HEK293 (cell line): ENCODE measurements around the gene RGL3.

Source experiments
- CTCF ChIA-PET: fragments of 350-600 bp; formaldehyde crosslinking; extraction: SDS; loops from one replicate; lab custom pipeline; 2021; ENCODE audit warnings: antibody characterized with exemption; lab: Yijun Ruan, JAX
- POLR2A ChIA-PET: fragments of 300-600 bp; formaldehyde crosslinking; extraction: SDS; loops from one replicate; lab custom pipeline; 2020; ENCODE audit warnings: antibody characterized with exemption, inconsistent platforms; lab: Yijun Ruan, JAX
- H3K27ac ChIP-seq: fragments of 200-500 bp; sonication (Bioruptor generic); 2 replicates; pipeline ENCODE4 v1.5.1; 2014; ENCODE audit warnings: low read depth, low read length, control low read depth, inconsistent platforms; ENCODE audit errors: extremely low read depth
- H3K36me3 ChIP-seq, 2 experiments: fragments of 200-500 bp in 1 of 2; sonication (Bioruptor generic) in 1 of 2; 1 replicate in 1 of 2; 2 replicates in 1 of 2; pipeline ENCODE4 v1.5.1; 2014 to 2017; ENCODE audit warnings: inconsistent platforms in 2 of 2, low read length in 2 of 2; ENCODE audit not compliant: control insufficient read depth in 2 of 2, insufficient read depth in 1 of 2
- H3K4me1 ChIP-seq: fragments of 200-500 bp; sonication (Bioruptor generic); 2 replicates; pipeline ENCODE4 v1.5.1; 2014; ENCODE audit warnings: mild to moderate bottlenecking, low read length, inconsistent platforms; ENCODE audit not compliant: control insufficient read depth, insufficient read depth
- H3K4me3 ChIP-seq: 2 replicates; pipeline ENCODE4 v1.5.1; 2011; ENCODE audit warnings: low read depth, mild to moderate bottlenecking, control low read depth, low read length, moderate library complexity
- H3K9me3 ChIP-seq: fragments of 200-500 bp; sonication (Bioruptor generic); 2 replicates; pipeline ENCODE4 v1.5.1; 2014; ENCODE audit warnings: low read depth, low read length, inconsistent platforms; ENCODE audit not compliant: control insufficient read depth, insufficient read depth
- BCL11A ChIP-seq: fragments of 450-650 bp; formaldehyde crosslinking; IDR thresholded peaks from 2 replicates; pipeline ENCODE4 v1.5.1; 2016; ENCODE audit warnings: low read depth, missing biosample characterization, missing genetic modification characterization
- KLF8 ChIP-seq: fragments of 450-650 bp; formaldehyde crosslinking; IDR thresholded peaks from 2 replicates; pipeline ENCODE4 v1.5.1; 2016; ENCODE audit warnings: missing biosample characterization, missing genetic modification characterization
- MEIS1 ChIP-seq: sonication (generic); formaldehyde crosslinking; IDR thresholded peaks from 2 replicates; pipeline ENCODE4 v1.8.1; 2022; ENCODE audit warnings: missing genetic modification reagents, mild to moderate bottlenecking, borderline replicate concordance
- ZFP69B ChIP-seq: fragments of 450-650 bp; formaldehyde crosslinking; IDR thresholded peaks from 2 replicates; pipeline ENCODE4 v1.5.1; 2016; ENCODE audit warnings: missing biosample characterization, missing genetic modification characterization
- ZNF10 ChIP-seq: fragments of 450-650 bp; formaldehyde crosslinking; IDR thresholded peaks from 2 replicates; pipeline ENCODE4 v1.5.1; 2017; ENCODE audit warnings: missing biosample characterization, missing genetic modification characterization
- ZNF174 ChIP-seq: fragments of 450-650 bp; formaldehyde crosslinking; IDR thresholded peaks from 2 replicates; pipeline ENCODE4 v1.5.0; 2017; ENCODE audit warnings: missing biosample characterization, mild to moderate bottlenecking, missing genetic modification characterization
- ZNF24 ChIP-seq: fragments of 450-650 bp; formaldehyde crosslinking; IDR thresholded peaks from 2 replicates; pipeline ENCODE4 v1.5.1; 2016; ENCODE audit warnings: missing biosample characterization, missing genetic modification characterization
- ZNF48 ChIP-seq: fragments of 450-650 bp; formaldehyde crosslinking; IDR thresholded peaks from 2 replicates; pipeline ENCODE4 v1.5.1; 2016; ENCODE audit warnings: missing biosample characterization, missing genetic modification characterization
- ZNF548 ChIP-seq: fragments of 450-650 bp; formaldehyde crosslinking; IDR thresholded peaks from 2 replicates; pipeline ENCODE4 v1.5.1; 2016; ENCODE audit warnings: missing biosample characterization, missing genetic modification characterization
- ZNF560 ChIP-seq: fragments of 450-650 bp; formaldehyde crosslinking; IDR thresholded peaks from 2 replicates; pipeline ENCODE4 v1.5.1; 2017; ENCODE audit warnings: missing biosample characterization, missing genetic modification characterization, borderline replicate concordance
- ZNF571 ChIP-seq: fragments of 450-650 bp; formaldehyde crosslinking; IDR thresholded peaks from 2 replicates; pipeline ENCODE4 v1.5.0; 2017; ENCODE audit warnings: missing biosample characterization, missing genetic modification characterization
- ZNF677 ChIP-seq: fragments of 450-650 bp; IDR thresholded peaks from 2 replicates; pipeline ENCODE4 v1.5.0; 2018; ENCODE audit warnings: missing biosample characterization, mild to moderate bottlenecking, missing genetic modification characterization, moderate library complexity
- TF ChIP-seq, protein P1 (sequence below): fragments of 450-650 bp; formaldehyde crosslinking; IDR thresholded peaks from 2 replicates; pipeline ENCODE4 v1.5.1; 2016; ENCODE audit warnings: missing biosample characterization, missing genetic modification characterization, borderline replicate concordance
- TF ChIP-seq, protein P2 (sequence below): fragments of 450-650 bp; formaldehyde crosslinking; IDR thresholded peaks from 2 replicates; pipeline ENCODE4 v1.5.1; 2017; ENCODE audit warnings: missing biosample characterization, missing genetic modification characterization
- TF ChIP-seq, protein P3 (sequence below): fragments of 450-650 bp; formaldehyde crosslinking; IDR thresholded peaks from 2 replicates; pipeline ENCODE4 v1.5.1; 2016; ENCODE audit warnings: missing biosample characterization, missing genetic modification characterization, low read depth
- TF ChIP-seq, protein P4 (sequence below): fragments of 450-650 bp; formaldehyde crosslinking; conservative IDR thresholded peaks from 2 replicates; pipeline ENCODE4 v1.5.1; 2016; ENCODE audit warnings: low read depth, missing biosample characterization, missing genetic modification characterization
- TF ChIP-seq, protein P5 (sequence below): fragments of 450-650 bp; formaldehyde crosslinking; conservative IDR thresholded peaks from 2 replicates; pipeline ENCODE4 v1.5.1; 2016; ENCODE audit warnings: low read depth, missing biosample characterization, missing genetic modification characterization
- TF ChIP-seq, protein P6 (sequence below): IDR thresholded peaks from 2 replicates; pipeline ENCODE4 v1.6.1; 2011; ENCODE audit warnings: mild to moderate bottlenecking, low read depth, low read length, borderline replicate concordance

RGL3 gene

DNA sequence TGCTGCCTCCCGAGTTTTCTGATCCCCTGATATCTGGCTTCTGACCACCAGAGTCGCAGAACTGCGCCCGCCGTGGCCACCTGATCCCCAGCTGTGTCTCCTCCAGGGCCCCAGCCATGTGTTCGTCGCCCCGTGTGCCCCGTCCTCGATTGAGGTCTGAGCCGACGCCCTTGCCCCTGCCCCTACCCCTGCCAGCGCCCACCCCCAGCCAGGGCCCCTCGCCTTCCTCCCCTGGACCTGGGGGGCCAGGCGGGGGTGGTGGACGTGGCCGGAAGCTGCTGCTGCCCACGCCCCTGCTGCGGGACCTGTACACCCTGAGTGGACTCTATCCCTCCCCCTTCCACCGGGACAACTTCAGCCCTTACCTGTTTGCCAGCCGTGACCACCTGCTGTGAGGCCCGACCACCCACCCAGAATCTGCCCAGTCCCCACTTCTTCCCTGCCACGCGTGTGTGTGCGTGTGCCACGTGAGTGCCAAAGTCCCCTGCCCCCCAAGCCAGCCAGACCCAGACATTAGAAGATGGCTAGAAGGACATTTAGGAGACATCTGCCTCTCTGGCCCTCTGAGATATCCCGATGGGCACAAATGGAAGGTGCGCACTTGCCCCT lies 54.7 kb downstream of the RGL3 start:
- H3K9me3 ChIP-seq = no peaks in the 10 kb centered on the region
- peaks cover 0 to 37% of the 10 kb centered on the region in 2 experiments; a peak in 2 of 3 replicates for H3K36me3 ChIP-seq
- no peaks in the 10 kb centered on the region for H3K4me1 ChIP-seq
- CTCF ChIA-PET = interaction anchor here (1.3 kb wide), 1 partner anchor 19 kb away, joined by 3 read pairs; no protein-coding TSS in a partner anchor
- no peak overlapping the region for H3K4me3 ChIP-seq
- no peak overlapping the region for H3K27ac ChIP-seq
- POLR2A ChIA-PET = interaction anchor here (1.6 kb wide), 1 partner anchor 10 kb away, joined by 8 read pairs; the partner anchor contains the start of gene SWSAP1
- TF ChIP-seq, protein P1, sequence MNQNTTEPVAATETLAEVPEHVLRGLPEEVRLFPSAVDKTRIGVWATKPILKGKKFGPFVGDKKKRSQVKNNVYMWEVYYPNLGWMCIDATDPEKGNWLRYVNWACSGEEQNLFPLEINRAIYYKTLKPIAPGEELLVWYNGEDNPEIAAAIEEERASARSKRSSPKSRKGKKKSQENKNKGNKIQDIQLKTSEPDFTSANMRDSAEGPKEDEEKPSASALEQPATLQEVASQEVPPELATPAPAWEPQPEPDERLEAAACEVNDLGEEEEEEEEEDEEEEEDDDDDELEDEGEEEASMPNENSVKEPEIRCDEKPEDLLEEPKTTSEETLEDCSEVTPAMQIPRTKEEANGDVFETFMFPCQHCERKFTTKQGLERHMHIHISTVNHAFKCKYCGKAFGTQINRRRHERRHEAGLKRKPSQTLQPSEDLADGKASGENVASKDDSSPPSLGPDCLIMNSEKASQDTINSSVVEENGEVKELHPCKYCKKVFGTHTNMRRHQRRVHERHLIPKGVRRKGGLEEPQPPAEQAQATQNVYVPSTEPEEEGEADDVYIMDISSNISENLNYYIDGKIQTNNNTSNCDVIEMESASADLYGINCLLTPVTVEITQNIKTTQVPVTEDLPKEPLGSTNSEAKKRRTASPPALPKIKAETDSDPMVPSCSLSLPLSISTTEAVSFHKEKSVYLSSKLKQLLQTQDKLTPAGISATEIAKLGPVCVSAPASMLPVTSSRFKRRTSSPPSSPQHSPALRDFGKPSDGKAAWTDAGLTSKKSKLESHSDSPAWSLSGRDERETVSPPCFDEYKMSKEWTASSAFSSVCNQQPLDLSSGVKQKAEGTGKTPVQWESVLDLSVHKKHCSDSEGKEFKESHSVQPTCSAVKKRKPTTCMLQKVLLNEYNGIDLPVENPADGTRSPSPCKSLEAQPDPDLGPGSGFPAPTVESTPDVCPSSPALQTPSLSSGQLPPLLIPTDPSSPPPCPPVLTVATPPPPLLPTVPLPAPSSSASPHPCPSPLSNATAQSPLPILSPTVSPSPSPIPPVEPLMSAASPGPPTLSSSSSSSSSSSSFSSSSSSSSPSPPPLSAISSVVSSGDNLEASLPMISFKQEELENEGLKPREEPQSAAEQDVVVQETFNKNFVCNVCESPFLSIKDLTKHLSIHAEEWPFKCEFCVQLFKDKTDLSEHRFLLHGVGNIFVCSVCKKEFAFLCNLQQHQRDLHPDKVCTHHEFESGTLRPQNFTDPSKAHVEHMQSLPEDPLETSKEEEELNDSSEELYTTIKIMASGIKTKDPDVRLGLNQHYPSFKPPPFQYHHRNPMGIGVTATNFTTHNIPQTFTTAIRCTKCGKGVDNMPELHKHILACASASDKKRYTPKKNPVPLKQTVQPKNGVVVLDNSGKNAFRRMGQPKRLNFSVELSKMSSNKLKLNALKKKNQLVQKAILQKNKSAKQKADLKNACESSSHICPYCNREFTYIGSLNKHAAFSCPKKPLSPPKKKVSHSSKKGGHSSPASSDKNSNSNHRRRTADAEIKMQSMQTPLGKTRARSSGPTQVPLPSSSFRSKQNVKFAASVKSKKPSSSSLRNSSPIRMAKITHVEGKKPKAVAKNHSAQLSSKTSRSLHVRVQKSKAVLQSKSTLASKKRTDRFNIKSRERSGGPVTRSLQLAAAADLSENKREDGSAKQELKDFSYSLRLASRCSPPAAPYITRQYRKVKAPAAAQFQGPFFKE = no peak
- TF ChIP-seq ZNF24 (tag by site-specific recombination) (no peak), ZNF174 (tag by site-specific recombination) (no peak), KLF8 (tag by site-specific recombination) (no peak), ZNF571 (tag by site-specific recombination) (no peak), ZFP69B (0 out of 2 replicates have a peak, but pooled peaks have one; percentile 14), ZNF48 (tag by site-specific recombination) (no peak), ZNF548 (tag by site-specific recombination) (no peak), MEIS1 (CRISPR knock-in tag) (no peak), BCL11A (no peak), ZNF560 (tag by site-specific recombination) (no peak), ZNF677 (tag by site-specific recombination) (no peak), ZNF10 (tag by site-specific recombination) (0 out of 2 replicates have a peak, but pooled peaks have one; percentile 5)
- TF ChIP-seq, protein P2, sequence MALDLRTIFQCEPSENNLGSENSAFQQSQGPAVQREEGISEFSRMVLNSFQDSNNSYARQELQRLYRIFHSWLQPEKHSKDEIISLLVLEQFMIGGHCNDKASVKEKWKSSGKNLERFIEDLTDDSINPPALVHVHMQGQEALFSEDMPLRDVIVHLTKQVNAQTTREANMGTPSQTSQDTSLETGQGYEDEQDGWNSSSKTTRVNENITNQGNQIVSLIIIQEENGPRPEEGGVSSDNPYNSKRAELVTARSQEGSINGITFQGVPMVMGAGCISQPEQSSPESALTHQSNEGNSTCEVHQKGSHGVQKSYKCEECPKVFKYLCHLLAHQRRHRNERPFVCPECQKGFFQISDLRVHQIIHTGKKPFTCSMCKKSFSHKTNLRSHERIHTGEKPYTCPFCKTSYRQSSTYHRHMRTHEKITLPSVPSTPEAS (tag by site-specific recombination) = no peak
- TF ChIP-seq, protein P3, sequence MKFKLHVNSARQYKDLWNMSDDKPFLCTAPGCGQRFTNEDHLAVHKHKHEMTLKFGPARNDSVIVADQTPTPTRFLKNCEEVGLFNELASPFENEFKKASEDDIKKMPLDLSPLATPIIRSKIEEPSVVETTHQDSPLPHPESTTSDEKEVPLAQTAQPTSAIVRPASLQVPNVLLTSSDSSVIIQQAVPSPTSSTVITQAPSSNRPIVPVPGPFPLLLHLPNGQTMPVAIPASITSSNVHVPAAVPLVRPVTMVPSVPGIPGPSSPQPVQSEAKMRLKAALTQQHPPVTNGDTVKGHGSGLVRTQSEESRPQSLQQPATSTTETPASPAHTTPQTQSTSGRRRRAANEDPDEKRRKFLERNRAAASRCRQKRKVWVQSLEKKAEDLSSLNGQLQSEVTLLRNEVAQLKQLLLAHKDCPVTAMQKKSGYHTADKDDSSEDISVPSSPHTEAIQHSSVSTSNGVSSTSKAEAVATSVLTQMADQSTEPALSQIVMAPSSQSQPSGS (tag by site-specific recombination) = no peak
- TF ChIP-seq, protein P4, sequence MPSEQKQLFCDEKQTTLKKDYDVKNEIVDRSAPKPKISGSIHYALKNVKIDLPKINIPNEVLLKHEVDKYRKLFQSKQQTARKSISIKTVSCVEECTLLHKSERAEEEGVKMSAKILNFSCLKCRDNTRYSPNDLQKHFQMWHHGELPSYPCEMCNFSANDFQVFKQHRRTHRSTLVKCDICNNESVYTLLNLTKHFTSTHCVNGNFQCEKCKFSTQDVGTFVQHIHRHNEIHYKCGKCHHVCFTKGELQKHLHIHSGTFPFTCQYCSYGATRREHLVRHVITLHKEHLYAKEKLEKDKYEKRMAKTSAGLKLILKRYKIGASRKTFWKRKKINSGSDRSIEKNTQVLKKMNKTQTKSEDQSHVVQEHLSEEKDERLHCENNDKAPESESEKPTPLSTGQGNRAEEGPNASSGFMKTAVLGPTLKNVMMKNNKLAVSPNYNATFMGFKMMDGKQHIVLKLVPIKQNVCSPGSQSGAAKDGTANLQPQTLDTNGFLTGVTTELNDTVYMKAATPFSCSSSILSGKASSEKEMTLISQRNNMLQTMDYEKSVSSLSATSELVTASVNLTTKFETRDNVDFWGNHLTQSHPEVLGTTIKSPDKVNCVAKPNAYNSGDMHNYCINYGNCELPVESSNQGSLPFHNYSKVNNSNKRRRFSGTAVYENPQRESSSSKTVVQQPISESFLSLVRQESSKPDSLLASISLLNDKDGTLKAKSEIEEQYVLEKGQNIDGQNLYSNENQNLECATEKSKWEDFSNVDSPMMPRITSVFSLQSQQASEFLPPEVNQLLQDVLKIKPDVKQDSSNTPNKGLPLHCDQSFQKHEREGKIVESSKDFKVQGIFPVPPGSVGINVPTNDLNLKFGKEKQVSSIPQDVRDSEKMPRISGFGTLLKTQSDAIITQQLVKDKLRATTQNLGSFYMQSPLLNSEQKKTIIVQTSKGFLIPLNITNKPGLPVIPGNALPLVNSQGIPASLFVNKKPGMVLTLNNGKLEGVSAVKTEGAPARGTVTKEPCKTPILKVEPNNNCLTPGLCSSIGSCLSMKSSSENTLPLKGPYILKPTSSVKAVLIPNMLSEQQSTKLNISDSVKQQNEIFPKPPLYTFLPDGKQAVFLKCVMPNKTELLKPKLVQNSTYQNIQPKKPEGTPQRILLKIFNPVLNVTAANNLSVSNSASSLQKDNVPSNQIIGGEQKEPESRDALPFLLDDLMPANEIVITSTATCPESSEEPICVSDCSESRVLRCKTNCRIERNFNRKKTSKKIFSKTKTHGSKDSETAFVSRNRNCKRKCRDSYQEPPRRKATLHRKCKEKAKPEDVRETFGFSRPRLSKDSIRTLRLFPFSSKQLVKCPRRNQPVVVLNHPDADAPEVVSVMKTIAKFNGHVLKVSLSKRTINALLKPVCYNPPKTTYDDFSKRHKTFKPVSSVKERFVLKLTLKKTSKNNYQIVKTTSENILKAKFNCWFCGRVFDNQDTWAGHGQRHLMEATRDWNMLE (tag by site-specific recombination) = no peak
- TF ChIP-seq, protein P5, sequence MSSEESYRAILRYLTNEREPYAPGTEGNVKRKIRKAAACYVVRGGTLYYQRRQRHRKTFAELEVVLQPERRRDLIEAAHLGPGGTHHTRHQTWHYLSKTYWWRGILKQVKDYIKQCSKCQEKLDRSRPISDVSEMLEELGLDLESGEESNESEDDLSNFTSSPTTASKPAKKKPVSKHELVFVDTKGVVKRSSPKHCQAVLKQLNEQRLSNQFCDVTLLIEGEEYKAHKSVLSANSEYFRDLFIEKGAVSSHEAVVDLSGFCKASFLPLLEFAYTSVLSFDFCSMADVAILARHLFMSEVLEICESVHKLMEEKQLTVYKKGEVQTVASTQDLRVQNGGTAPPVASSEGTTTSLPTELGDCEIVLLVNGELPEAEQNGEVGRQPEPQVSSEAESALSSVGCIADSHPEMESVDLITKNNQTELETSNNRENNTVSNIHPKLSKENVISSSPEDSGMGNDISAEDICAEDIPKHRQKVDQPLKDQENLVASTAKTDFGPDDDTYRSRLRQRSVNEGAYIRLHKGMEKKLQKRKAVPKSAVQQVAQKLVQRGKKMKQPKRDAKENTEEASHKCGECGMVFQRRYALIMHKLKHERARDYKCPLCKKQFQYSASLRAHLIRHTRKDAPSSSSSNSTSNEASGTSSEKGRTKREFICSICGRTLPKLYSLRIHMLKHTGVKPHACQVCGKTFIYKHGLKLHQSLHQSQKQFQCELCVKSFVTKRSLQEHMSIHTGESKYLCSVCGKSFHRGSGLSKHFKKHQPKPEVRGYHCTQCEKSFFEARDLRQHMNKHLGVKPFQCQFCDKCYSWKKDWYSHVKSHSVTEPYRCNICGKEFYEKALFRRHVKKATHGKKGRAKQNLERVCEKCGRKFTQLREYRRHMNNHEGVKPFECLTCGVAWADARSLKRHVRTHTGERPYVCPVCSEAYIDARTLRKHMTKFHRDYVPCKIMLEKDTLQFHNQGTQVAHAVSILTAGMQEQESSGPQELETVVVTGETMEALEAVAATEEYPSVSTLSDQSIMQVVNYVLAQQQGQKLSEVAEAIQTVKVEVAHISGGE = no peak
- TF ChIP-seq, protein P6, sequence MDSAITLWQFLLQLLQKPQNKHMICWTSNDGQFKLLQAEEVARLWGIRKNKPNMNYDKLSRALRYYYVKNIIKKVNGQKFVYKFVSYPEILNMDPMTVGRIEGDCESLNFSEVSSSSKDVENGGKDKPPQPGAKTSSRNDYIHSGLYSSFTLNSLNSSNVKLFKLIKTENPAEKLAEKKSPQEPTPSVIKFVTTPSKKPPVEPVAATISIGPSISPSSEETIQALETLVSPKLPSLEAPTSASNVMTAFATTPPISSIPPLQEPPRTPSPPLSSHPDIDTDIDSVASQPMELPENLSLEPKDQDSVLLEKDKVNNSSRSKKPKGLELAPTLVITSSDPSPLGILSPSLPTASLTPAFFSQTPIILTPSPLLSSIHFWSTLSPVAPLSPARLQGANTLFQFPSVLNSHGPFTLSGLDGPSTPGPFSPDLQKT = no peak
